ENCODE data around the gene CAMK2D.

The CAMK2D gene

DNA sequence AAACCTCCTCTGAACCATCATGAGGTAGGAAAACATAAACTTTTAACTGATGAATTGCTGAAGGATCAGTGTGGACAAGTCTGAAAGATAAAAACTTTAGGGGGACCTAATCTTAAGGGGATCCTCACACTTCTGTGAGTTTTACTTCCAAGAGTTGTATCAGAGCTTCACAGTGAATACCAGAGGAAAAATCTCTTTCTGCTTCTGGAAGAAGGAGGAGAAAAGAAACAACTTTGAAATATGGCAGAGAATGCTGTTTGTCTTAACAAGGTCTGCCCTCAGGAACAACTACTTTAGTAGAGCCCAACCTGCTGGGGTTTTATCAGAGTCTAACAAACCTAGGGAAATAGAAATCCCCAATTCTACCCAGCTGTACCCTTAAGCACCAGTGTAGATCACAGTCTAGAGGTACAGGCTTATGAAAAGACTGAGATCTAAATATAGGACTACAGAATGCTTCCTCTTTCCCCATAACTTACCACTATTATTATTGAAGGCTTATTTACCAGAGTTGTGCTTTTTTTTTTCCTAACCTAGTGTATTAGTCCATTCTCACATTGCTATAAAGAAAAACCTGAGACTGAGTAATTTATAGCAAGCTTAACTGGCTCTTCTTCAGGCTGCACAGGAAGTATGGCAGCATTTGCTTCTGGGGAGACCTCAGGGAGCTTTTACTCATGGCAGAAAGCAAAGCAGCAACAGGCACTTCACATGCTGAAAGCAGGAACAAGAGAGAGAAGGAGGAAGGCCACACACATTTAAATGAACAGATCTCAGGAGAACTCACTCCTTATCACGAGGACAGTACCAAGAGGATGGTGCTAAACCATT lies 167.9 kb downstream of the CAMK2D start:
- Histone ChIP-seq H3K9ac (ENCODE audit: low read depth, low read length) (no peak overlapping the region), H3K9me3 (ENCODE audit: insufficient read depth, low read length, severe bottlenecking) (no peaks in the 10 kb centered on the region), H3K4me2 (ENCODE audit: insufficient read depth, low read length) (no peak overlapping the region), H3K4me1 (ENCODE audit: insufficient read depth, low read length) (peaks cover 7% of the 10 kb centered on the region; the same call in 1 of the 2 replicates), H3K4me3 (ENCODE audit: low read depth in 1 of 2, low read length in 2 of 2) (no peak overlapping the region), H4K20me1 (ENCODE audit: insufficient read depth, low read length) (no peaks in the 10 kb centered on the region), H3K36me3 (ENCODE audit: insufficient read depth, low read length) (no peaks in the 10 kb centered on the region), H3K27me3 (ENCODE audit: insufficient read depth, low read length, poor library complexity) (no peaks in the 10 kb centered on the region), H2AFZ (ENCODE audit: low read depth, low read length) (no peak overlapping the region), H3K79me2 (ENCODE audit: insufficient read depth, low read length) (no peaks in the 10 kb centered on the region), H3K27ac (ENCODE audit: low read length) (no peak overlapping the region)
- DNase-seq (no peak), ATAC-seq (ENCODE audit: insufficient read depth, low read depth) (no peak)
- TF ChIP-seq EZH2 (IDR thresholded peaks at IDR 0.05; ENCODE audit: borderline replicate concordance, low read depth, low read length, severe bottlenecking) (no peak), CTCF (IDR thresholded peaks at IDR 0.05; ENCODE audit: borderline replicate concordance, extremely low read depth, low read length, poor library complexity, severe bottlenecking) (no peak)

DNA sequence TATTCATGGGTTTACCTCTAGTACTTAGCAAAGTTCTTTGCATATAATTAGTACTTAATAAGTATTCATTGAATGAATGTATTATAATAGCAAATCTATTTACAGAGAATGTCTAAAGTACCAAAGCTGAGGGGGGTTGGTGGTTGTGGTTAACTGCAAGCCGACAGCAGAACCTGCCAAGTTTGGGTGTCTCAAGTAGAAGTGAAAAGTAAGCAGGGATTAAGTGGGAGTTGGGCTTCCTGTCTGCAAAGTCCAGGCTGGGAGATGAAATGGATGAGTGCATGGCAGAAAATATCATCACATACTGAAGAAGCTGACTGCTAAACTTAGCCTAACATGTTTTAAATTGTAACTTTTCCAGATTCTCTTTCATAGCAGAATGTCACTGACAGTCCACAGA lies 169.6 kb downstream of the CAMK2D start:
- TF ChIP-seq EZH2 (IDR thresholded peaks at IDR 0.05; ENCODE audit: borderline replicate concordance, low read depth, low read length, severe bottlenecking) (no peak), CTCF (IDR thresholded peaks at IDR 0.05; ENCODE audit: borderline replicate concordance, extremely low read depth, low read length, poor library complexity, severe bottlenecking) (no peak)
- no peak overlapping the region for H3K4me2 ChIP-seq (ENCODE audit: insufficient read depth, low read length)
- peak; percentile 10 for DNase-seq
- H3K79me2 ChIP-seq (ENCODE audit: insufficient read depth, low read length), result no peaks in the 10 kb centered on the region
- ATAC-seq (ENCODE audit: insufficient read depth, low read depth), result peak; percentile 73; the same call in 2 of the 3 replicates
- no peak overlapping the region for H3K27ac ChIP-seq (ENCODE audit: low read length)
- H2AFZ ChIP-seq (ENCODE audit: low read depth, low read length), result no peak overlapping the region
- no peaks in the 10 kb centered on the region for H3K27me3 ChIP-seq (ENCODE audit: insufficient read depth, low read length, poor library complexity)
- H3K4me3 ChIP-seq (ENCODE audit: low read depth in 1 of 2, low read length in 2 of 2), result no peak overlapping the region
- H3K36me3 ChIP-seq (ENCODE audit: insufficient read depth, low read length), result no peaks in the 10 kb centered on the region
- H3K9me3 ChIP-seq (ENCODE audit: insufficient read depth, low read length, severe bottlenecking), result no peaks in the 10 kb centered on the region
- H3K9ac ChIP-seq (ENCODE audit: low read depth, low read length), result no peak overlapping the region
- H4K20me1 ChIP-seq (ENCODE audit: insufficient read depth, low read length), result no peaks in the 10 kb centered on the region
- H3K4me1 ChIP-seq (ENCODE audit: insufficient read depth, low read length), result peaks cover 7% of the 10 kb centered on the region; the same call in 1 of the 2 replicates

DNA sequence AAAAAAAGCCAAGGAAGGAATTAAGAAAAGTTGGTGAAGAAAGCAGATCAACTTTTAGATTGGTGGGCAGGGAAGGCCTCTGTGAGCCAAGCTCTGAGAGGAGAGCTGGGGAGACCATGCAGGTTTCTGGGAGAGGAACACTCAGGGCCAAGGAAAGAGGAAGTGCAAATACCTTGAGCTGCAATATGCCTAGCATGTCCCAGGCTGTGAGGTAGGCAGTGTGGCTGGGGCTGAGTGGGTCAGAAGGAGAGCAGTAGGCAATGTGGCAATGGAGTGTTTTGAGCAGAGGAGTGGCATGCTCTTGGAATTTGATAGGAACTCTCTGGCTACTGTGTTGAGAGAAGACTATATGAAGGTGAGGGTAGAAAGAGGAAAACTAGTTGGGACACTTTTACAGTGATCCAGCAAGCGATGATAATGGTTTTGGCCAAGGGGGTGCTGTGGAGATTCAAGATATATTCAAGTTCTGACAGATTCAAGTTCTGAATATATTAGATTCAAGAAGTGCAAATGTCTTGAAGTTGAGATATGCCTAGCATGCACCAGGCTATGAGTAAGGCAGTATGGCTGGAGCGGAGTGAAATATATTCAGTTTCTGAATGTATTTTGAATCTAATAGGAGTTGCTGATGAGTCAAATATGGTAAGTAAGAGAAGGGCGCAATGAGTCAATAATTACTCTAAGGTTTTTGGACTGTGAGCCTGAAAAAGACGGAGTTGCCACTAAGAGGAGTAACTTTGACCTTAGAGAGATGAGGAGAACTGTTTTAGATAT lies 172.5 kb downstream of the CAMK2D start:
- no peak overlapping the region for H3K9ac ChIP-seq (ENCODE audit: low read depth, low read length)
- no peak overlapping the region for H2AFZ ChIP-seq (ENCODE audit: low read depth, low read length)
- H3K4me3 ChIP-seq (ENCODE audit: low read depth in 1 of 2, low read length in 2 of 2), result no peak overlapping the region
- H3K79me2 ChIP-seq (ENCODE audit: insufficient read depth, low read length), result no peaks in the 10 kb centered on the region
- H3K4me1 ChIP-seq (ENCODE audit: insufficient read depth, low read length), result peaks cover 7% of the 10 kb centered on the region; the same call in 1 of the 2 replicates
- H3K9me3 ChIP-seq (ENCODE audit: insufficient read depth, low read length, severe bottlenecking), result no peaks in the 10 kb centered on the region
- DNase-seq (no peak), ATAC-seq (ENCODE audit: insufficient read depth, low read depth) (no peak)
- TF ChIP-seq EZH2 (IDR thresholded peaks at IDR 0.05; ENCODE audit: borderline replicate concordance, low read depth, low read length, severe bottlenecking) (no peak), CTCF (IDR thresholded peaks at IDR 0.05; ENCODE audit: borderline replicate concordance, extremely low read depth, low read length, poor library complexity, severe bottlenecking) (no peak)
- no peak overlapping the region for H3K4me2 ChIP-seq (ENCODE audit: insufficient read depth, low read length)
- no peaks in the 10 kb centered on the region for H3K27me3 ChIP-seq (ENCODE audit: insufficient read depth, low read length, poor library complexity)
- H3K36me3 ChIP-seq (ENCODE audit: insufficient read depth, low read length), result no peaks in the 10 kb centered on the region
- H4K20me1 ChIP-seq (ENCODE audit: insufficient read depth, low read length), result no peaks in the 10 kb centered on the region
- no peak overlapping the region for H3K27ac ChIP-seq (ENCODE audit: low read length)

Data from DND-41 (cell line).